Epithelial cell of esophagus (primary cell): ENCODE data around the gene RAD51B.

ENCODE experiments used
- DNase-seq: peaks from one replicate; pipeline ENCODE4 v3.0.0; 2010; ENCODE audit warnings: low read depth
- H3K4me3 ChIP-seq: 2 replicates; pipeline ENCODE4 v1.5.1; 2011; ENCODE audit warnings: mild to moderate bottlenecking, low read length, control low read depth
- CTCF ChIP-seq: IDR thresholded peaks from 2 replicates; pipeline ENCODE4 v1.5.1; 2011; ENCODE audit warnings: low read depth, mild to moderate bottlenecking, low read length, control low read depth, inconsistent platforms; ENCODE audit not compliant: insufficient read depth; ENCODE audit errors: missing control alignments

RAD51B gene

GRCh38 chr14:68506645-68507419, 687.3 kb downstream of the RAD51B start:
- DNase-seq, result peak; percentile 52

GRCh38 chr14:68507544-68508081, 688.0 kb downstream of the RAD51B start:
- TF ChIP-seq CTCF, result no peak
- DNase-seq, result no peak
- H3K4me3 ChIP-seq, result no peak overlapping the region

More at GRCh38 chr14:68506645-68507419, 687.3 kb downstream of the RAD51B start:
- no peak overlapping the region for H3K4me3 ChIP-seq
- TF ChIP-seq CTCF, result no peak

- DNase-seq, result no peak
- no peak overlapping the region for H3K4me3 ChIP-seq
- TF ChIP-seq CTCF, result no peak
Measured at GRCh38 chr14:68508581-68508980, 689.0 kb downstream of the RAD51B start.

- no peak for DNase-seq
- no peak for TF ChIP-seq CTCF
- no peak overlapping the region for H3K4me3 ChIP-seq
Measured at GRCh38 chr14:68509188-68509983, 689.8 kb downstream of the RAD51B start.

GRCh38 chr14:68510201-68511128, 690.9 kb downstream of the RAD51B start:
- H3K4me3 ChIP-seq, result no peak overlapping the region
- no peak for TF ChIP-seq CTCF
- no peak for DNase-seq
